Skeletal muscle cell (primary cell): Measurements from ENCODE around the gene WDR6.

Experiments used
- DNase-seq: peaks from one replicate; pipeline ENCODE4 v3.0.0-alpha.2; 2010; ENCODE audit warnings: low read depth
- H3K4me3 ChIP-seq: 2 replicates; pipeline ENCODE4 v1.5.1; 2011; ENCODE audit warnings: low read depth, mild to moderate bottlenecking, control low read depth, low read length, moderate library complexity

The WDR6 gene, protein sequence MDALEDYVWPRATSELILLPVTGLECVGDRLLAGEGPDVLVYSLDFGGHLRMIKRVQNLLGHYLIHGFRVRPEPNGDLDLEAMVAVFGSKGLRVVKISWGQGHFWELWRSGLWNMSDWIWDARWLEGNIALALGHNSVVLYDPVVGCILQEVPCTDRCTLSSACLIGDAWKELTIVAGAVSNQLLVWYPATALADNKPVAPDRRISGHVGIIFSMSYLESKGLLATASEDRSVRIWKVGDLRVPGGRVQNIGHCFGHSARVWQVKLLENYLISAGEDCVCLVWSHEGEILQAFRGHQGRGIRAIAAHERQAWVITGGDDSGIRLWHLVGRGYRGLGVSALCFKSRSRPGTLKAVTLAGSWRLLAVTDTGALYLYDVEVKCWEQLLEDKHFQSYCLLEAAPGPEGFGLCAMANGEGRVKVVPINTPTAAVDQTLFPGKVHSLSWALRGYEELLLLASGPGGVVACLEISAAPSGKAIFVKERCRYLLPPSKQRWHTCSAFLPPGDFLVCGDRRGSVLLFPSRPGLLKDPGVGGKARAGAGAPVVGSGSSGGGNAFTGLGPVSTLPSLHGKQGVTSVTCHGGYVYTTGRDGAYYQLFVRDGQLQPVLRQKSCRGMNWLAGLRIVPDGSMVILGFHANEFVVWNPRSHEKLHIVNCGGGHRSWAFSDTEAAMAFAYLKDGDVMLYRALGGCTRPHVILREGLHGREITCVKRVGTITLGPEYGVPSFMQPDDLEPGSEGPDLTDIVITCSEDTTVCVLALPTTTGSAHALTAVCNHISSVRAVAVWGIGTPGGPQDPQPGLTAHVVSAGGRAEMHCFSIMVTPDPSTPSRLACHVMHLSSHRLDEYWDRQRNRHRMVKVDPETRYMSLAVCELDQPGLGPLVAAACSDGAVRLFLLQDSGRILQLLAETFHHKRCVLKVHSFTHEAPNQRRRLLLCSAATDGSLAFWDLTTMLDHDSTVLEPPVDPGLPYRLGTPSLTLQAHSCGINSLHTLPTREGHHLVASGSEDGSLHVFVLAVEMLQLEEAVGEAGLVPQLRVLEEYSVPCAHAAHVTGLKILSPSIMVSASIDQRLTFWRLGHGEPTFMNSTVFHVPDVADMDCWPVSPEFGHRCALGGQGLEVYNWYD

DNA sequence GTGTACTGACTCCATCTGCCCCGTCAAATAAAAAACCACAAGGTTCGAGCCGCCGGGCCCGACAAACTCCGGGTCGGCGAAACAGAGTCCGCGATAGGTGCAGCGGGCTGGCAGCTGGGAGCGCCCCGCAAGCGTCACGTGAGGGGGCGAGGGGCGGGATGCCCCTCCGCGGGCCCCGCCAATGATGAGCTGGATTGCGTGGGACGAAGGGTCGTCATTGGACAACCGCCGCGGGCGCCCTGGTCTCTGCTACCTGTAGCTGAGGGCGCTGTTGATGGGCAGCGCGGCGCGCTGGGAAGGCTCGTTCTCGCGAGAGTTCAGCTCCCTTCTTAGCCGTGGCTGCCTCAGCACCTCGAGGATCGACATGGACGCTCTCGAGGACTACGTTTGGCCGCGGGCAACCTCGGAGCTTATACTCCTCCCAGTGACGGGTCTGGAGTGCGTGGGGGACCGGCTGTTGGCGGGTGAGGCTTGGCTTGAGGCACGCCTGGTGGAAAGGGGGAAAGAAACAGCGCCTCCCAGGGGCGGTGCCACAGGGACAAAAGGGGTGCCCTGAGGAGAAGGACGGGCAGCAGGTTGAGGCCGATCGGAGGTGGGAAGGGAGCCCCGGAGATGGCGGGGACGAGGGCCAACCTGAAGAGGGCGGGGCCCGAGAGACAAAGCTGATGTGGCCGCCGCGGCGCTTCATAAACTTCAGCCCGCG, at the start of gene WDR6:
Gene WDR6, plus strand, starts transcription at position 324 of the 703 bp plus-strand sequence. Its CDS starts 41 bp downstream, at position 365.
- DNase-seq = peak; percentile 94
- H3K4me3 ChIP-seq = peak within 1 kb of the TSS; percentile 92

DNA sequence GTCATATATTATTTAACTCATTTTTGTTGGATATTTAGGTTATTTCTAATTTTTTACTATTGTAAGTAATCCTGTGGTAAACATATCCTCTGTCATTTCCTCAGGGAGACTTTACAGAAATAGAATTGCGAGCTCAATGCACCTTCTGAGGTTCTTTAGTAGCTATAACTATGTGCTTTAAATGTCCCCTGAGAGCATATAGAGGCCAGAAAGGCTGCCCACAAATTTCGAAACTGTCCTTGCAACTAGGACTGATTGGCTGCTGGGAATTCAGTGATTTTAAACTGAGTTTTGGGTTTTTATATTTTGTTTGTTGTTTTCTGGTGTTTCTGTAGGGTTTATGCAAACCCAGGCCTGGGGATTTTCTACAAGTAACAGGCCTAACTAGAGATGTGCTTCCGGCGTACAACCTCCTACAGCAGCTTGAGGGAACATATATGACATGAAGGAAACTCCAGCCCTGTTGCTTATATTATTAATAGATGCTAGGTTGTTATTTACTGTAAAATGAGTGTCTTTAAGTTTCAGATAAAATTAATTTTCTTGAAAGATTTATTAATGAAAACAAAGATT, 46.3 kb upstream of the WDR6 start:
- H3K4me3 ChIP-seq = no peak overlapping the region
- peak; percentile 63 for DNase-seq

DNA sequence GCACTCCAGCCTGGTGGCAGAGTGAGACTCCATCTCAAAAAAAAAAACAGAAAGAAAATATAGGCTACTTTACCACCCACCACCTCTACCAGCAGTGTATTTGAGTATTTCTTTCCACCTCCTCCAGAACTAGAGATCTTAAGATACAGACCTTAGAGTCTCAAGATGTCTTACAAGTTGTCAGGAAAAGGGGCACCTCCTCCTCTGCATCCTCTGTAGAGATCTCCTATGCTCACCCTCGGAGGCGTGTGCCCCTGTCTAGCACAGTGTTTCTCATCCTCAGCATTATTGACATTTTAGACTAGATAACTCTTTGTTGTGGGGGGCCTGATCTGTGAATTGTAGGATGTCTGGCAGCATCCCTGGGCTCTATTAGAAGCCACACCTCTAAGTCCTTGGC, 44.9 kb upstream of the WDR6 start:
- DNase-seq = no peak
- H3K4me3 ChIP-seq = no peak overlapping the region

DNA sequence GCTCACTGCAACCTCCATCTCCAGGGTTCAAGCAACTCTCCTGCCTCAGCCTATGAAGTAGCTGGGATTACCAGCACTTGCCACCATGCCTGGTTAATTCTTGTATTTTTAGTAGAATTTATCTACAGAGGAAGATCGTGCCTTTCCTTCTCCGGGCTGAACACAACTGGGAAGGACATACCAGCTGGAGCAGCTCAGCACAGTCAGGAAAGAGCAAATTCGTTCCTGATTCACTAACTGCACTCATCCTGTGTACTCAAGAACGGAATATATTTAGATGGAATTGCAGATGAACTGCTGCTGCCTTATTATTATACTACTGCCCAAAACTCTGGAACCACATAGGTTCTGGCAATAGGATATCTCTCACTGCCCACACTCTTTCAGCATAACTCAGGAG, 44.3 kb upstream of the WDR6 start:
- H3K4me3 ChIP-seq = no peak overlapping the region
- no peak for DNase-seq

DNA sequence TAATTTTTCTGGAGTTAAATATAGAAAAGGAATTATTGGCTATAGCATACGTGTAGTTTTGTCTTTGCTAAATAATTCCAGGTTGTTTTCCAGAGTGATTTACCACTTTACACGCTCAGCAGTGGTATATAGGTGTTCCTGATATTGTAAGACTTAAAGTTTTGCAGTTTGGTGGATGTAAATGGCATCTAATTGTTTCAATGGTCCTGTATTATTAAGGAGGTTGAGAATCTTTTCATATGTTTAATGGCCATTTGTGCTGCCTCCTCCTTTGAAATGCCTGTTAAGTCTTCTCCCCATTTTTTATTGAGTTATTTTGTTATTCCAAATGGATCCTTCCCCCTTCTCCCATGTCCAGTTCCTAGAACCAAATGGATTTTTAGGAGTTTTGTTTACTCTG, 43.6 kb upstream of the WDR6 start:
- no peak for DNase-seq
- H3K4me3 ChIP-seq = no peak overlapping the region

DNA sequence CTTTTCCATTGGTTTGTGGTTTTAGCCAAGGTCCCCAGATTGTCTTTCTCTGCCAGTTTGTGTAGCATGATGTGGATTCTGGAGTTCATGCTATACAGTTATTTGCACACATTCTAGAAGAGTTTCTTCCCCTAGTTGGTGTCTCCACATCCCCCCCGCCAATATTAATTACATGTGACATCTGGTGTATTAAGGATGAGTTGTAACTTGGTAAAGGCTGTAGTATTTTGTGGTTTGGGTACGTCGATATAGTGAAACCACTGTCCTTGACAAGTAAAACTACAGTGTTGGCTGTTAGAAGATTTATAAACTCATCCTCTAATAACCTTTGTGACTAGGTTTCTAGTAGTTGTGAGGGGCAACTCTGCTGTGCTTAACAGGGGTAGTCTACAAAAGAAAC, 40.8 kb upstream of the WDR6 start:
- no peak for DNase-seq
- H3K4me3 ChIP-seq = no peak overlapping the region

DNA sequence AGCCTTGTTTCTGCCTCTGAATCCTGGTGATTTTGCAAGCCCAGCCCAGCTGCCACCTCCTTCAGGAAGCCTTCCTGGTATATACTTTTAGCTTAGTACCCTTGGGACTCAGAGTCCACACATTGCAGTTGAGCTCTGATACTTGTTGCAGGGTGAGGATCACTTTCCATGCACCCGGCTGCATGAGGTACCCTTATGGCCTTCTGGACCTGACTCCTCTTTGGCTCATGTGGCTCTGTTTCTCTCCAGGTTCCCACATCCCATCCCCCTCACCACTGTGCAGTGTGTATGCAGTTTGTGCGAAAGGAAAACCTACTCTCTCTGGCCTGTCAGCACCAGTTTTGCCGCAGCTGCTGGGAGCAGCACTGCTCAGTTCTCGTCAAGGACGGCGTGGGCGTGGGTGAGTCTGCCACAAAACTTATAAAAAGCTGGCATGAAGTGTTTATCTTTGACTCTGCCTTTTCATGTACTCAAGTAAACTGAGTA, 40.3 kb upstream of the WDR6 start:
- no peak overlapping the region for H3K4me3 ChIP-seq
- DNase-seq = no peak

DNA sequence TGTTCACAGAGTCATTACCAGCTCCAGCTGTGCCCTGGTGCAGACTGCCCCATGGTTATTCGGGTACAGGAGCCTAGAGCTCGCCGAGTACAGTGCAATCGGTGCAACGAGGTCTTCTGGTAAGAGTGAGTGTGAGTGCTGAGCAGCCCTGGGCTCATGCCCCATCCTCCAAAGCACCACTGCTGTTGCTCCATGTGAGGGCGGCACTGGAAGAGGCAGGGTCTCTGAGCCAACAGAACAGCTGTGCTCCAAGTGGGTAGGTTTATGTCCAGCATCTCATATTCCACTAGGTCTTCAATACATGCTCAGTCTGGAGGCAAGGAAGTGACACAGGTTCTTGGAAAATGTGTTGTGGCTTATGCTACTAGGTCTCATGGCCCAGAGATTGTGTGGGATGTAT, 36.6 kb upstream of the WDR6 start:
- H3K4me3 ChIP-seq = no peak overlapping the region
- no peak for DNase-seq

DNA sequence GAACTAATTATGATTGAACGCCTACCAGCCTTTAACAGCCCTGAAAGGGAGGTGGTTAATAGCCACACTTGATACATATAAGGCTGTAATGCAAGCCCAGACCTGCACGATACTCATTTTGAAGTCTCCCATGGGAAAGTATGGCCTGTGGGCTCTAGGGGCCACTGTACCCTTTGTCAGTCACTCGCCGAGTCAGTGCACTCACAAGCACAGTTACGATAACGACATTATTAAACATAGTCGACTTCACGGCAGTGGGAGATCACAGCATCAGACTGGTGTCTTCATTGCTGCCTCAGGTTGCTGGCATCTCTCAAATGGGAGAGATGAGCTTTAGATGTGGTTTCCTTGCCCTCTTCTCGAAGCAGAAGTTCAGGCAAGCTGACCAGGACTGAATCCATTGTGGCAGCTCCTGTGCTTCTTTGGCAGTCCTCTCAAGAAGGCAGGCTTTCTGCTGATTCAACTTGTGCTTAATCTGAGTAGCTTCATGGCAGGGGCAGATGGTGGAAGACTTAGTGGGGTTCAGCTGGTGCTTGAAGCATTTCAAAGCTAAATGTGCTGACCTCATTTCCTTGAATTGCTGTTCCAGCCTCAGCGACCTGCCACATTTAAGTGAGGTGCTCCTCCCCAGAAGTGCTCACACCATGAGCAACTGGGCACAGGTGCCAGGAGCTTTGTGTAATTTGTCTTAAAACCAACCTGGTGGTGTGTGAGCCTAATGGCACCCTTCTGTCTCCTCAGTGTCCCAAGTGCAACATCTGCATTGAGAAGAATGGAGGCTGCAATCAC, 32.9 kb upstream of the WDR6 start:
- DNase-seq = no peak
- no peak overlapping the region for H3K4me3 ChIP-seq

DNA sequence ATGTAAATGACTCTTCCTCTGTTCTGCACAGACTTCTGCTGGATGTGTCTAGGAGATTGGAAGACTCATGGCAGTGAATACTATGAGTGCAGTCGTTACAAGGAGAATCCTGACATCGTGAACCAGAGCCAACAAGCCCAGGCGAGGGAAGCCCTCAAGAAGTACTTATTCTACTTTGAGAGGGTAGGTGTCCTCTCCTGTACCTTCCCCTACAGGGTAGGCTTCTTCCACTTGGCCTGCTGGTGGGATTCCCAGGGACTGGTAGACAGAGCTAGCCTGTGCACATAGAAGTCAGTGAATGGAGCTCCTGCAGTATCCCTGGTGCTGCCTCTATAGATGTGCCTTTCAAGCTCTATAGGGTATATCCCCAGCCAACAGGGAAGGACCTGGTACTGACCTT, 27.7 kb upstream of the WDR6 start:
- DNase-seq = no peak
- H3K4me3 ChIP-seq = no peak overlapping the region

DNA sequence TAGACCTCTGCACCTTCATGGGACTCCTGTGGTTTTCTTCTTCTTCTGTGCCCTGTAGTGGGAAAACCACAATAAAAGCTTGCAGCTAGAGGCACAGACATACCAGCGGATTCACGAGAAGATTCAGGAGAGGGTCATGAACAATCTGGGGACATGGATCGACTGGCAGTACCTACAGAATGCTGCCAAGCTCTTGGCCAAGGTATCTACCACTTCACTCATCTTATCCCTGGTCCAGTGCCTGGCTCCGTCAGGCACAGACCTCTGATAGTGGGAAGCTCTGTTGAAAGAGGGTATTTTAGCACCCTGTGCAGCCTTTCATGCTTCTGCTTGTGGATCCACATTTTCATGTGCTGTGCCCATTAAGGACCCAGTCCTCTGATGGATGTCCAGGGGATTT, 26.9 kb upstream of the WDR6 start:
- no peak overlapping the region for H3K4me3 ChIP-seq
- DNase-seq = no peak

DNA sequence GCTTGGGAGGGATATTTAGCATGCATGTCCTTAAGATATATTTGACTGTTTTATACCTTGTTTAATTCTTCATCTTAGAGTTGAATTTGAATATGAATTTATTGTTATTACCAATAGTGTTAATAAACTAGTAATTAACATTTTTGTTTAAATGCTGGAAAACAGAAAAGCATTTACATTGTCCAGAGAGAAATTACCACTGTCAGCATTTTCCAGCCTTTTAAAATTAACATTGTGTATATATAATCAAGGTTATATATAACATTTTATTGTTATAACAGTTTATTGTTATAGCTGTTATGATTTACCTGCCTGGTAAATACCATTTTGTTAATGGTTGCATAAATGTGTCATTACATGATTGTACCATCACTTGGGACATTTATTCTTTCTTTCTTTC, 25.2 kb upstream of the WDR6 start:
- DNase-seq = no peak
- H3K4me3 ChIP-seq = no peak overlapping the region

DNA sequence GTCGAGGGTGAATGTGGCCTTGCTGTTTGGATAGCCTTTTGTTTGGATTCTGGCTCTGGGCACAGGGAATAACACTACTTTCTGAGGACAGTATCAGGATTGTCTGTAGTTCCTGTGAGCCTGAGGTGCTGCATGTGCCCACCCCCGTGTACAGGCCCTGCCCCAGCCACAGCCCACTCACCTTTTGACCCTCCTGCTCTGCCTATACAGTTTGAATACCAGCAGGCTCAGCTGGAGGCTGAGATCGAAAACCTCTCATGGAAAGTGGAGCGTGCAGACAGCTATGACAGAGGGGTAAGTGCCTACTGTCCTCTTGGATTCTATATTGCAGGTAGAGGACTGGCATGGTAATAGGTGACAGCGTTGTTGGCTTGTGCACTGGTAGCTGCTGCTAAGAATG, 24.5 kb upstream of the WDR6 start:
- DNase-seq = no peak
- H3K4me3 ChIP-seq = no peak overlapping the region

DNA sequence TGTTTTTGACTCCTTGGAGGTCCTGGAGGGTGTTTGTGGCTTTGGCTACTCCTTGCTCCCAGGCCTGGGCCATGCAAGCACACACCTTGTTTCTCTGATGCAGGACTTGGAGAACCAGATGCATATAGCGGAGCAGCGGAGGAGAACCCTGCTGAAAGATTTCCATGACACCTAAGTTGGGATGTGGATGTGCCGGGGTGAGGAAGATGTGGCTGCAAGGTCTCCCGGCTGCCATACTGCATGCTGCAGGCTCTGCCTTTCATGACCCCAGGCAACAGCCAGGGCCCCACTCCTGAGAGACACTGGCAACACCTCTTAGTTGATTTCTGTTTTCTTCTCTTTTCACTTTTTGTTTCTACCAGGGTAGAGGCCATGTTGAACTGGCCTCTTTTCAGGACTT, 24.1 kb upstream of the WDR6 start:
- H3K4me3 ChIP-seq = no peak overlapping the region
- DNase-seq = no peak

DNA sequence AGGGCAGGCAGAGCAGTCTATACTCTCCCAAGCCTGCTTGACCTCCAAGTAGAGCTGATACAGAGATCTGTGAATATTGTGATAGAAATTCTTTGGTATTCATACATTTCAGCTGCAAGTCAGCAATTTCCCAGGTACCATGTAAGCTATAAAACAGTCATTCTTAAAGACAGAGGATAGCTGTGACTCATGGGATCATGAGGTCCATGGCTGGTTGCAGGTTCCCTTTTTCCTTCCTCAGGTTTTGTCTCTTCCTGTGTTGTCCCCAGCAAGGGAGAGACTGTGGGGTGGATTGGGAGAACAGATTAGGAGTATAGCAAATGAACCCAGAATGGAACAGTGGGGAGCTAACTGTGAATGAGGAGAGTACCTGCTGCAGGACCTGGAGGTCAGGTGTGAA, 22.5 kb upstream of the WDR6 start:
- DNase-seq = no peak
- no peak overlapping the region for H3K4me3 ChIP-seq

DNA sequence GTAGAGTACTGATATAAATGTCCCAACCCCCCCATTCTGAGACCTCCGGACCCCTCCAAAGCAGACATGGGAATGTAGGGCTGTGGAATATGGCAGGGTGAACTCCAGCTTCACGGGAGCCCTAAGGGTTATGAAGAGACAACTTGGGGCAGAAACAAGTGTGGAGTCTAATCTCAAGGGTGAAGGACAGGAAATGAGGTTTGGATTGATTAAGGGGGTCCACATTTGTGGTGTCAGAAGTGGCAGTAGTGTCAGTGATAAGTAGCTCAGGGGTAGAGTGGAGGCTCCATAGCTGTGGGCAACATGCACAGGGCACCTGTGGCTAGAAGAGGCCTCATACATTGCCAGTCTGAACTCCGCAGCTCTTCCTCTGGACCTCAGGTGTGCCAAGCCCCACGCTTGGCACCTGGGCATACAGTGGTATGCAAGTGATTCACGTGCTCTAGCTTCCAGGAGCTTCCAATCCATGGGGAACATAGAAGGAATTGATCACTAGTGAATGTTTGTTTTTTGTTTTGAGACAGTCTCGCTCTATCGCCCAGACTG, 21.3 kb upstream of the WDR6 start:
- no peak overlapping the region for H3K4me3 ChIP-seq
- DNase-seq = no peak

DNA sequence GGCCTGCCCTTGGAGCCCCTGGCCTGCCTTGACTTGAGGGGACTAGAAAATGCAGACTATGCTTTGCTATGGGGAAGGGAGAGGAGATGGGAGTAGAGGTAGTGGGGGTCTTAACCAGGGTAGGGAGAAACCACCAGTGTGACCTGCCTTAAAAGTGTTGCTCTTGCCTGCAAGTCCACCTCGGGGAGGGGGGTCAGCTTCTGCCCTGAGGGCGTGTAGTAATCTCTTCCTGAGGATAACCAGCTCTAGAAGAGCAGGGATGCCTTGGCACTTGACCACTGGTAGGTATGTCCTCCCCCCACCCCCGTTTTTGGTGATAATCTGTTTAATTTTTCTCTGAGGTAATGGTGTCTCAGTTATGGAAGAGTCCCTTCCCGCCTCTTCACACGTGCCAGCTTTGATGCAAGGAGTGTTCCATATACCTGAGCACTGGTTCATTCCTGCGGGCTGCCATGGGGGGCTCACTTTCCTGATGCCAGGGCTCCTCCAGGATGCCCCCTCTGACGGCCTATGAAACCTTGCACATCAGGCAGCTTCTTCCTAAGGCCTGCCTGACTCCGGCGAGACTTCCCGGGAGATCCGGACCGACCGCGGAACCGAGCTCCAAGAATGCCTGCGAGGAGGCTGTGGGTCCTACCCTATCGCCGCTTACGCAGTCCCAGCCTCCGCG, 17.9 kb upstream of the WDR6 start:
- H3K4me3 ChIP-seq = peak overlapping the region; percentile 78
- DNase-seq = no peak
